HG02759 (cell line): ENCODE results near the gene SCLY.
A peak's percentile ranks its signal among the peaks of the same experiment; 100 is the strongest.

Experiments
- ATAC-seq: cut with Tn5 transposase; IDR thresholded peaks from one replicate; pipeline ENCODE4 v1.9.1; 2021; ENCODE audit warnings: mild to moderate bottlenecking, moderate library complexity; ENCODE audit not compliant: unreplicated experiment

Gene SCLY

GRCh38 chr2:238096311-238097011 lies 35.7 kb downstream of the SCLY start:
- ATAC-seq = no peak

- no peak for ATAC-seq
Measured at GRCh38 chr2:238097201-238097987, 36.6 kb downstream of the SCLY start.

- ATAC-seq = peak; percentile 47
Measured at GRCh38 chr2:238097988-238098871, 37.4 kb downstream of the SCLY start.

DNA sequence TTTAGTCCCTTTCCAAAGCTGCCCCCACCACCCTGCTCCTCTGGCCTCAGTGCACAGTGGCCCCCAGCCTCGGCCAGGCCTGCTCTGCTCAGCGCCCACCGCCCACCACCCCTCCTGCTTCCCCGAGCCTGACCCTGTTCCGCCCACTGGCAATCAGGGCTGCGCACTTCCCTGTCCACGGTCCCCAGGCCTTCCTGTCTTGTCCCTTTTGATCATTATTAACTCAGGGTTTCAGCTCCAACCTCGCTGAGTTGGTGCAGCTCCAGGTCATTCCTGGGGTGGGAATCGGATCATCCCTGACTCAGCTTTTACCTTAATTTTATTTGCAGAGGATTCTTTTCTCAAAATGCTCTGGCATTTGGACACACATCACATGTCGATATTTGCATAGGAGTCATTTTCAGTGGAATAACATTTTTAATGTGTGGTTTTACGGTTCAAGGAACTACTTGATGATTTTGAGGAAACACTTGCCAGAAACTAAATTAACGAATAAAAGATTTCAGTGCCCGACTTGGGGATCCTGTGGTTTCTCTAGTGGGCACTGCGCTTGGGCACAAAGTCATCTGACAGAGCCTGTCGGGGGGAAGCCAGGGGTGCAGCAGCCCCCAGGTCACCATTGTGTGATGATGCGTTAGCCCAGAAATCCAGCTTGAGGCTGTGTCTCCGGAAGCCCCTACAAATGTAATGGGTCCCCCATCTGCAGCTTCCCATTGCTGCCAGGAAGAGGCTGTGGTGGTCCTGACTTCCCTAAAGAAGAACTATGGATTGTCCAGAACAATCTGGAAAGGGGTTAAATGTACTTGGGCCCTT lies 38.3 kb downstream of the SCLY start:
- peak; percentile 37 for ATAC-seq

DNA sequence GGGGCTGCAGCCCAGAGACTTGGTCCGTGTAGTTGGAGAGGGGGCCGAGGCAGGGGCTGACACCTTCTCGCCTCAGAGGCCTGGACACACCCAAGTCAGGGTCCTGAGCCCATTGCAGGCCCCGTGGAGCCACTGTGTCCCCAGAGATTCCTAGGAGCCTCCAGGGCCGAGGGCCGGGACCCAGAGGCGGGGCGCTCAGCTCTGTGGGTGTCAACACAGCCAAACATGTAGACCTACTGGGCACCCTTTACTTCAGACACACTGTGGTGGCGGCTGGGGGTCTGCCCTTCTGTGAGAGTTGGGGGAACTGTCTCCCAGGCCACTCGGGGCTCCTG lies 38.9 kb downstream of the SCLY start:
- no peak for ATAC-seq

DNA sequence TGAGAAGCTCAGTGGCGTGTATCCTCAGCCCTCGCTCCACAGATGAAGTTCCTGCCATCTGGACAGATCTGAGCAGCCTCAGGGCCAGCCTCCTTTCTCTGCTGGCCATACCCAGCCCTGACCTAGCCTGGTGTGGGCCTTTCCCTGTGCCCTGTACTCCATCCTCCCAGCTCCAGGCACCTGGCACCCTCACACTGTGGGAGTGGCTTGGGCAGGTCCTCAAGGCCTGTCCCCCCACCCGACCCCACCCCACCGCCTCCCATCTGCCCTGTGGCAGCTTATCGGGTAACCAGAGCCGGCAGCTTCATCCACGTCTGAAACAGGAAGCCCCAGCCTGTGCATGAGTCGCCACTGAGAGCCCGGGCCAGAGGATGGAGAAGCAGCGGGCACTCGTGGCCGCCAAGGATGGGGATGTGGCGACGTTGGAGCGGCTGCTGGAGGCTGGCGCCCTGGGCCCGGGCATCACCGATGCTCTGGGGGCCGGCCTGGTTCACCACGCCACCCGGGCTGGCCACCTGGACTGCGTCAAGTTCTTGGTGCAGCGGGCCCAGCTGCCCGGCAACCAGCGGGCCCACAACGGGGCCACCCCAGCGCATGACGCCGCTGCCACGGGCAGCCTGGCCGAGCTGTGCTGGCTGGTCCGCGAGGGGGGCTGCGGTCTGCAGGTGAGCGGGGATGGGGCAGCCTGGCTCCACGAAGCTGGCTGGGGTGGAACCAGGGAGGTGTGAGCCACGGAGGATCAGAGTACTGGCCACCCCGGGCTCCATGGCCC lies 39.4 kb downstream of the SCLY start, which contains the start of gene ESPNL:
ESPNL (plus strand) TSS at position 292 of the 772 bp plus-strand sequence; CDS start at position 372, 80 bp downstream.
- no peak for ATAC-seq

GRCh38 chr2:238100821-238101771 lies 40.3 kb downstream of the SCLY start:
- ATAC-seq = no peak

DNA sequence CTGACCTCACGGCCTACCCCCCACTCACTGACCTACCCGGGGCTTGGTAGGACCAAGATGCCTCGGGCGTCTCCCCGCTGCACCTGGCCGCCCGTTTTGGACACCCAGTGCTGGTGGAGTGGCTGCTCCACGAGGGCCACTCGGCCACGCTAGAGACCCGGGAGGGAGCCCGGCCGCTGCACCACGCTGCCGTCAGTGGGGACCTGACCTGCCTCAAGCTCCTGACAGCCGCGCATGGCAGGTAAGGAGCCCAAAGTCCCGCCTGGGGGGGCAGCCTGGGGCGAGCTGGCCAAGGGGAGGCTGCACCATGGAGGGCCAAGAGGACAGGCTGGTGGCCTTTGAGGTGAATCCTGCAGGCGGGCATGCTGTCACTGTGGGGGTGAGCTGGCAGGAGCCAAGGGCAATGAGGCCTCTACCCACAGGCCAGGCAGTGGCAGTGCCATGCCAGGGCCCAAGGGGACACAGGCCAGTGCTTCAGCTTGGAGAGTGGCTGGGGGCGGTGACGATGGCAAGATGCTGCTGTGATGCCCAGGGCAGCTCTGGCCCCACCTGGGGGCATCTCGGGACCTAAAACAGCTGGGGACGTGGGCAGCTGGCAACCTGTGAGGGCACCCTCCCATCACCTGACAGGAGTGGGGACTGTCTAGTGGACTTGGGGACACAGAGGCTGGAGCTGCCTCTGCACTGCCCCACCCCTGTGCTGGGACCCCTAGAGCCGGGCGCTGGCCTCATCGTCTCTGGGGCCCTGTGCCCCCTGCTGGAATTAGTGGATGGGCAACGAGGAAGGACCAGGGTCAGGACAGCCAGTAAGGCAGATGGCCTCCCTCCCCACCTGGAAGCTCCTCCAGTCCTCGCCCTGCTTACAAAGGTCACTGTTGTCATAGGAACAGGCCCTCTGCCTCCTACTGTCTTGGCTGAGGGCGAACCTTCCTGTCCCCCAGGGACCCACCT lies 41.4 kb downstream of the SCLY start:
- ATAC-seq = no peak

GRCh38 chr2:238102865-238103264 lies 42.1 kb downstream of the SCLY start:
- ATAC-seq = no peak

DNA sequence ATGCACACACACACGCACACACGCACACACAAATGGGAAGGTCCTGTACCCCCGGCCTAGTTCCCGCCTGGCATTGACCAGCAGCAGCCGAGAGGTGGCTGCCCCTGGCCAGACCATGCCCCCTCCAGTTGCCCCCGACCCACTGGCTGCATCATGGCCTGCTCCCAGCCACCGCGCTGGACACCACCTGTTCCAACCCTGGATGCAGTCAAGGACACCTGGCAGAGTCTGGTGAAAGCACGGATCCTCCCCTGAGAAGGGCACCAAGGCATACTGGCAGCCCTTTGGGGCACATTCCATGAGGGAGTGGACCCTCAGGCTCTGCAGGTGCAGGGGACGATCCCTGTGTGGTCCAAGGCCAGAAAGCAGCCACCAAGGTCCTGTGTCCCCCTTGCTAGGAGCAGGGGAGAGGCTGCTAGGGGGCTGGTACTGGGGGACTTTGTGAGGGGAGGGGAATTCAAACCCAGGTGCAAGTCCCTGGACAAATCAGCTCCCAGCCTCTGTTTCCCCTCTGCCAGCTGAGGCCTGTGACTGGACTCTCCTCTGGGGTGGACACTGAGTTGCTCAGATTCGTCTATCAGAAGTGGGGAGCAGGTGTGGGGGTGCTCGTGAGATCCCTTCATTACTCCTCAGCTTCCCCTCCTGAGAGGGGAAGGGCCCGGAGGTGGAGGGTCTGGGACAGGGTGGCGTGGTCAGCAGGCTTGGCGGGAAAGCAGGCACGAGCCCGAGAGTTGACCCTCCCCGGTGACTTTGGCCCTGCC lies 42.8 kb downstream of the SCLY start:
- ATAC-seq = no peak

DNA sequence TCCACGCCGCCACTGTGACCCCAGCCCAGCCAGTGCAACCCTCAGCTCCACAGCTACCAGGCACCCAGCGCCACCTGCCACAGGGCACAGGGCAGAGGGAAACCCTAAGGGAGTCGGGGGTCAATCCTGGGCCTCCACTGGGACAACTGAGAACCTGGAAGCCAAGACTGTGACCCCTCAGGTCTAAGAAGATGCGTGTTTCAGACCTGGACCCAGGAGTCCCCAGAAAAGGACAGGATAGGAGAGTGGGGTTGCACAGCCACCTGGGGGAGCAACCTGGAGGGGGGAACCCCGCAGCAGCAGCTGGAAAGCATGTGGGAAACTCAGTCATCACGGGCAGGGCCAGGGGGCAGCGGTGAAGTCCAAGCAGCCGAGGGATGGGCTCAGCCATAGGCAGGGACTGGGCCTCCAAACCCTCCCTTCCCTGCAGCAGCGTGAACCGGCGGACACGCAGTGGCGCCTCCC lies 43.5 kb downstream of the SCLY start:
- no peak for ATAC-seq

DNA sequence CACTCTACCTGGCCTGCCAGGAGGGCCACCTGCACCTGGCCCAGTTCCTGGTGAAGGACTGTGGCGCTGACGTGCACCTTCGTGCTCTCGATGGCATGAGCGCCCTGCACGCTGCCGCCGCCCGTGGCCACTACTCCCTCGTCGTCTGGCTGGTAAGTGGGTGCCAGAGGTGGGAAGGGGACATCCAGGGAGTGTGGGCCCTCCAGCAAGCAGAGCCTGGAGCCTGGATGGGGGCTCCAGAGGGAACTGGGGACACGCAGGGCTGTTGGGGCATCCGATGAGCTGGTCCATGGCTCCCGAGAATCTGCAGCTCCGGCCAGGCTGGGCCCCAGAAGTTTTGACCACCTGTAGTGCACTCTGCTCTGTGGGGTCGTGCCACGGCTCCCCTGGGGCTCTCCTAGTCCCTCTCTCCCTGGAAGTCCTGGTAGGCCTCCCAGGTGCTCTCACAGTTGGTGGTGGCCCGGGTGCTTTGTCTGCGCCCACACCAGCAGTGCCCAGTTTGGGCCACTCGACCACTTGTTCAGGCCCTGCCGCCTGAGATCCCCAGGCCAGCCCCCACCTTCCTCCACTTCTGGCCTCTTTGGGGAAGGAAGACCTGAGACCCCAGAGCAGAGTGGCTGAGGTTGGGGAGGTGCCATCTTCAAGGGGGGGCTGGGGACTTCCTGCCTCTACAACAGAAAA lies 44.0 kb downstream of the SCLY start:
- ATAC-seq = no peak

GRCh38 chr2:238105506-238106338 lies 44.9 kb downstream of the SCLY start:
- ATAC-seq = no peak

DNA sequence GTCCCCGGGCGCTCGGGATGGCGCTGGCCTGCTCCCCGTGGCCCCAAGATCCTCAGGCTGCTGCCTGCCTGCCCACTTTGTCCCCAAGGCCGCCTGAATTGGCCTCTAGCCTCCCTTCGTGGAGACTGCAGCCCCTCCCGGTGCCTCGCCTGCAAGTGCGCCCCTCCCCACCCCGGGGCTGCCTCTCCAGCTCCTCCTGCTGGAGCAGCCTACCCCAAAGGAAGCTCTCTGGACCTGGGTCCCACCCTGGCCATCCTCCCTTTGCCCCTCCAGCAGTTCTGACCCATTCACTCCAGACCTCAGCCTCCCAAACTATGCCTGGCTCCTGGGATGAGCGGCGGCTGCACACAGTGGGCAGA lies 45.5 kb downstream of the SCLY start:
- no peak for ATAC-seq
